Measurements from ENCODE around the gene PSMB1.
"Not testable (repeated sequence)": the region's sequence is repeated elsewhere in the genome, so short reads cannot be mapped to it uniquely, and the experiment has no call there.

PSMB1 gene

GRCh38 chr6:170512249-170512648 lies 40.9 kb downstream of the PSMB1 start:
- no peak for TF ChIP-seq CTCF (conservative IDR thresholded peaks at IDR 0.05; ENCODE audit: control insufficient read depth, insufficient read depth, low read depth, low read length)
- no peak overlapping the region for H3K4me3 ChIP-seq (ENCODE audit: control insufficient read depth, low read depth, low read length)
- DNase-seq (ENCODE audit: low read depth) = no peak

GRCh38 chr6:170510631-170511030 lies 42.5 kb downstream of the PSMB1 start:
- H3K4me3 ChIP-seq (ENCODE audit: control insufficient read depth, low read depth, low read length) = no peak overlapping the region
- no peak for TF ChIP-seq CTCF (conservative IDR thresholded peaks at IDR 0.05; ENCODE audit: control insufficient read depth, insufficient read depth, low read depth, low read length)
- DNase-seq (ENCODE audit: low read depth) = no peak

- no peak for DNase-seq (ENCODE audit: low read depth)
- no peak for TF ChIP-seq CTCF (conservative IDR thresholded peaks at IDR 0.05; ENCODE audit: control insufficient read depth, insufficient read depth, low read depth, low read length)
- H3K4me3 ChIP-seq (ENCODE audit: control insufficient read depth, low read depth, low read length) = no peak overlapping the region
These were observed 43.4 kb downstream of the PSMB1 start for GRCh38 chr6:170509723-170510018.

- not testable (repeated sequence) for DNase-seq (ENCODE audit: low read depth); H3K4me3 ChIP-seq (ENCODE audit: control insufficient read depth, low read depth, low read length)
These were observed 44.0 kb downstream of the PSMB1 start for GRCh38 chr6:170508892-170509722.

- not testable (repeated sequence) for DNase-seq (ENCODE audit: low read depth); H3K4me3 ChIP-seq (ENCODE audit: control insufficient read depth, low read depth, low read length)
These were observed 44.8 kb downstream of the PSMB1 start for GRCh38 chr6:170508275-170508674.

- not testable (repeated sequence) for H3K4me3 ChIP-seq (ENCODE audit: control insufficient read depth, low read depth, low read length); DNase-seq (ENCODE audit: low read depth)
These were observed 45.4 kb downstream of the PSMB1 start for GRCh38 chr6:170507728-170508127.

GRCh38 chr6:170506446-170506845 lies 46.7 kb downstream of the PSMB1 start:
- DNase-seq (ENCODE audit: low read depth) = no peak
- no peak for TF ChIP-seq CTCF (conservative IDR thresholded peaks at IDR 0.05; ENCODE audit: control insufficient read depth, insufficient read depth, low read depth, low read length)

GRCh38 chr6:170505306-170505705 lies 47.8 kb downstream of the PSMB1 start:
- DNase-seq (ENCODE audit: low read depth) = no peak
- TF ChIP-seq CTCF (conservative IDR thresholded peaks at IDR 0.05; ENCODE audit: control insufficient read depth, insufficient read depth, low read depth, low read length) = no peak
- no peak overlapping the region for H3K4me3 ChIP-seq (ENCODE audit: control insufficient read depth, low read depth, low read length)

More at GRCh38 chr6:170506446-170506845, 46.7 kb downstream of the PSMB1 start:
- H3K4me3 ChIP-seq (ENCODE audit: control insufficient read depth, low read depth, low read length) = no peak overlapping the region

Data from fibroblast of mammary gland (primary cell).